Erythroblast (primary cell): Measurements from ENCODE around the gene IRX3.

ENCODE experiments used
- GATA1 ChIP-seq: IDR thresholded peaks from 2 replicates; pipeline ENCODE4 v1.6.1; 2011; ENCODE audit warnings: low read depth, mild to moderate bottlenecking, control low read depth, low read length, moderate library complexity
- POLR2A ChIP-seq: IDR thresholded peaks from 2 replicates; pipeline ENCODE4 v1.6.1; 2011; ENCODE audit warnings: mild to moderate bottlenecking, low read length

DNA sequence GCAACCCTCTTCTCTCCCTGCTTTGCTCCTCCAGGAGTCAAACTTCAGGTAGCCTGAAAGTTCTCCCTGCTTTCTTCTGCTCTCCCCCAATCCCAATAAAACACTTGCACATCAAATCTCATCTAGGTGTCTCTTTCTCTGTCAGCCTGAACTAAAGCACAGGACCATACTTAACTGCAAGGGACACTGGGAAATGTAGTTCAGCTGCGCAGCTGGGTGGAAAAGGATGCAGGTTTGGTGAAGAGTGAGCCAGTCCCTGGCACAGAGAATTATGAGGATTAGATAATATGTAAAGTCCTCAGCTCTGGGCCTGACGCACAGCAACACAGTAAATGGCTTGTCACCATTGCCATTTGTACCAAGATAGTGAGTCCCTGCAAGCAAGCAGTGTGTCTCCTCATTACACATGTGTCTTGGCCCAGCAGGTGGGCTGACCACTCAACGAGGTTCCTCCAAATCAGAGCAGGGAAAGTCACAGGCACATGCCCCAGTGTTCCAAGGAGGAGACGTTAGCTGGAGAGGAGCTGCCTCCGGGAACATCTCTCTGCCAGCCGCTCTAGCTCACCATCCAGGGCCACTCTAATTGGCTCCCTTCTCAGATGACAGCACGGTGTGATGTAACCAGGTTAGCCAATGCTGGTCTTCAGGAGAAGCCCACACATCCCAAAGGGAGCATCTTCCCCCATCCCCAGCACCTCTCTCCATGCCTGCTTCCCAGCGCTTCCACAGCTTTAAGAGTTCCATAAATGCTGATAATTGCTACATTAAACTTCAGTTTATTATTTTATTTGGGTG, 29.7 kb upstream of the IRX3 start:
- no peak for TF ChIP-seq POLR2A
- TF ChIP-seq GATA1, result no peak
